ENCODE measurements around the gene GFM1. TPM values are rescaled to one million over a fixed set of nuclear protein-coding genes. Genes with fewer than 3 reads are reported as not detected.

GFM1 gene
- polyA plus RNA-seq, 3 donors, result 43.5 to 49.5 (median 48.1) TPM

Other genes starting within 250 kb of the GFM1 start
- gene MLF1, start 73.3 kb upstream of the GFM1 start, polyA plus RNA-seq (ENCODE audit: insufficient read length in 3 of 3), result 10 to 100 TPM; 47.9 to 63.7 (median 53.5) TPM
- gene LXN, start 28.1 kb downstream of the GFM1 start, polyA plus RNA-seq (ENCODE audit: insufficient read length in 3 of 3), result 10 to 100 TPM; 21.6 to 27.7 (median 23.4) TPM
- 10 to 100 TPM in 1 of 3 donors, 1 to 10 TPM in 2; 8.2 to 19.9 (median 9.5) TPM for gene RARRES1, start 87.9 kb downstream of the GFM1 start, polyA plus RNA-seq (ENCODE audit: insufficient read length in 3 of 3)
- 10 to 100 TPM; 46.9 to 48.1 (median 47.6) TPM for gene MFSD1, start 157.5 kb downstream of the GFM1 start, polyA plus RNA-seq (ENCODE audit: insufficient read length in 3 of 3)

Measured in renal pelvis (tissue), 3 donors.